NCI-H1105 (cell line): Measurements from ENCODE around the gene PDZRN3.

ENCODE experiments used
- DNase-seq: peaks from one replicate; lab custom pipeline; 2025; lab: John Stamatoyannopoulos, UW

Gene PDZRN3

GRCh38 chr3:73624821-73625665 is at the start of gene PDZRN3:
PDZRN3 (minus strand) TSS chr3:73624941.
- DNase-seq = peak; percentile 33

DNA sequence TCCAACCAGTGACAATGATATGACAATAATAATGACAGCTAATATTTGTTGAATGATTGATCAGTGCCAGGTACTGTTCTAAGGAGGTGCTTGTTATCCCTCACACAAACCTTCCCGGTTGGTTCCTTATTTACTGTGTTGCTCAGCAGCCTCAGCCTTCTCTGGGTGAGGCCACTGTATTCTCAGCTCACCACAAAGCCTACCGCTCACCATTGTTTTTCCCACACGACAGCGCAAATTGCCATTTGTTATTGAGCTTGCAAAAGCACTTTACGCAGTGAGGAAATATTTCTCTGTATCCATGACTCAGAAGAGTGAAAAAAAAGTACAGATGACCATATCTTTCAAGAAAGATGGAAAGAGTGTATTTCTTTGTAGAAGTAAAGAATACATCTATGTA is 49.5 kb upstream of the PDZRN3 start:
- no peak for DNase-seq

- no peak for DNase-seq
Measured at GRCh38 chr3:73669260-73669659, 44.5 kb upstream of the PDZRN3 start.

DNA sequence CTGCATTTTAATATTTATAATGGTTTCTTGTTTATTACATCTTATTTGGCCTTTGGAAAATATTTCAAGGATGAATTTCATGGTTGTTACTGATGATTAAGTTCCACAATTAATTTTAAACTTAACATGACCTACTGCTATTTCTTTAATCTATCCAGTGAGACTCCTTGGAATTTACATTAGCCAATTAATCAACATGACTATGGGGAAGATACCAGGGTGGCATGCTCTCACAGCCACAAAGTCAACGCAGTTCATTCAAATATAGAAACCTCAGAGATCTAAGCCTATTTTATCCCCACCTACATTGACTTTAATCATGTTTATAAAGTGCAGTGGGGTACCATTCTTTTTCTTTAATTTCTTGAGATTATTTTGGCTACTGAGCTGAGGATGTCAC is 43.6 kb upstream of the PDZRN3 start:
- DNase-seq = no peak

DNA sequence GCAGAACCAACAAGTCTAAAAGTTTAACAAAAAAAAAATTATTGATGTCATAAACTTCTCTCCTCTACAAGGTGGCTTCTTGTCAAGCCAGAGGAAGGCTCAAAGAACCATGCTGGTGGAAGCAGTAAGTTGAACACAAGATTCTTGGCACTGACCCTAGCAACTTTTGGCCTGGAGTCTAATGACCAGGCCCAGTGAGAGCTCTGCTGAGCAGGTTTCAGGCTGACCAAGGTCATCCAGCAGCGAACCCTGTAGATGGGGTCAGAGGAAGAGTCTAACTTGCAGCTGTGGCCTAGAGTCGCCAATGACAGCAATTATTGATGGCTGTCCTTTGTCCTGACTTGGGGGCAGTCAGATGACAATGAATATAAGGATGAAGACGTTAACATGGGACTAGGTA is 43.1 kb upstream of the PDZRN3 start:
- no peak for DNase-seq

DNA sequence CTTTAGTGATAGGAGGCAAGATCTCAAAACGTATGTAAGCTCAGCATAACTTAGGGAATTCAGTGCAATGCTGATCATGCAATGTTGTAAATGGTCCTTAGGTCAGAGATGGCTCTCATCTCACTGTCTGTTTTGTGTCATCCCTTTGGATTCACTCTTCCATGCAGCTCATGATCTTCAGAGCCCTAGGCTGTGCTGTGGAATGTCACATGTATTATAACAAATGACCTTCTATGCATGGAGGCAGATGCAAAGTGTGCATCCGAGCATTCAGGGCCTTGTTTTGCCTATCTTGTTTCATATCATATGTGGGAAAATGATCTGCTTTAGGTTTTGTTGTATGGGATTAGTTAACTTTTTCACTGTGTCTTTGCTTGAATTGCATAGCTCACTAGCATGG is 40.5 kb upstream of the PDZRN3 start:
- DNase-seq = no peak

- no peak for DNase-seq
Measured at GRCh38 chr3:73664389-73664788, 39.6 kb upstream of the PDZRN3 start.

DNA sequence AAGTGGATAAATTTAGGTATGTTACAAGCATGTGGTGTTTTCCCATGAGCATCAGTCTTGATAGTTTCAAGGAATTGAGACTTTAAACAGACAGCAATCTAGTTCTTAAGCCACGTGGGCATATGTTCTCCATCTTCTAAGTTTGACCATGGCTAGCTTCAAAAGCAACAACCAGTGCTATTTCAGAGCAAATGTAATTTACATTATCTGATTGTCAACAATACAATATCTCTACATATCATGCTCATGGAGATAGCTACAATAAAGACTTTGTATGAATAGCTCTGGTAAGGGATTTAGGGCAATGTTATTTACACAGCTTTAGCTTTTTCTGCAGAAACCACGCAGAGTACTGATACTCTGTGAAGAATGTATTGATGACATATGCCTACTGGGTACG is 38.8 kb upstream of the PDZRN3 start:
- no peak for DNase-seq

DNA sequence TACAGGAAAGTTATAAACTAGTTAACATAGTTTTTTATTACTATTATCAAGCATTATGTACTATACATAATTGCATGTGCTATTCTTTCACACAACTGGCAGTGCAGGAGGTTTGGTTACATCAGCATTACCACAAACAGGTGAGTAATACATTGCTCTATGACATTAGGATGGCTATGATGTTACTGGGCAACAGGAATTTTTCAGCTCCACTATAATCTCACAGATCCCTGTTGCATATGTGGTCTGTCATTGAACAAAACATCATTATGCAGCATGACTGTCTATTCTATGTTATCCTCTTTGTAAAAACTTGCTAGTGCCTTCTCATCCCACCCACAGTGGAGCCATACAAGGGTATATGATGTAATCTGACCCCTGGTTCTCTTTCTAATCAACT is 36.5 kb upstream of the PDZRN3 start:
- no peak for DNase-seq

- DNase-seq = no peak
Measured at GRCh38 chr3:73658227-73658626, 33.5 kb upstream of the PDZRN3 start.

- no peak for DNase-seq
Measured at GRCh38 chr3:73657186-73657585, 32.4 kb upstream of the PDZRN3 start.

DNA sequence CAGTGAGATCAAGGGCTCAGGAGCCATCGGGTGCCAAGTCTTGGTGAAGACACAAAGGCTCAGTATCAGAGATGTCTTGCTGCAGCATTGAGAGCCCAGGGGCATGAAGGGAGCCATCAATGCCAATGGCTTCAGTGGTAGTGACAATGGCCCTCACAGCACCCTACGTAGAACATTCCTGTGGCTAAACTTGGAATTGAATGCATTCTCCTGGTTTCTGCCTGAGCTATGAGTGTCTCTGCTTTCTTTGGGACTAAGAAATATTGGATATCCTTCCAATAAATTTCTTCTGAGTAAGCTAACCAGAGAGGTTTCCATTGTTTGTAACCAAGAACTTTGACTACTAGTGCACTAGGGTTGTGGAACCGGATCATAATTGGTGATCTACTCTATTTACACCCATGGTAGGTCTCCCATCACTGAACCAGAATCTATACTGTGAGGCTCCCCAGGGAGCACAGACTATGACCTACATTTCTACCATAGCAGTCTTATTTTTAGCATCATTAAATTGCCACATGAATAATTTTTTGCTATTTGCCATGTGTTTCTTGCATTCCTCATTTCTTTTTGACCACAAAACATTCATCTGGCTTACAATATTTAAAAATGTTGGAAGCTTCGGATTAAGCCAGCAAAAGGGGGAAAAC is 31.6 kb upstream of the PDZRN3 start:
- DNase-seq = no peak

- DNase-seq = no peak
Measured at GRCh38 chr3:73655197-73655596, 30.5 kb upstream of the PDZRN3 start.

GRCh38 chr3:73653877-73654276 is 29.1 kb upstream of the PDZRN3 start:
- DNase-seq = no peak

GRCh38 chr3:73653351-73653750 is 28.6 kb upstream of the PDZRN3 start:
- no peak for DNase-seq

DNA sequence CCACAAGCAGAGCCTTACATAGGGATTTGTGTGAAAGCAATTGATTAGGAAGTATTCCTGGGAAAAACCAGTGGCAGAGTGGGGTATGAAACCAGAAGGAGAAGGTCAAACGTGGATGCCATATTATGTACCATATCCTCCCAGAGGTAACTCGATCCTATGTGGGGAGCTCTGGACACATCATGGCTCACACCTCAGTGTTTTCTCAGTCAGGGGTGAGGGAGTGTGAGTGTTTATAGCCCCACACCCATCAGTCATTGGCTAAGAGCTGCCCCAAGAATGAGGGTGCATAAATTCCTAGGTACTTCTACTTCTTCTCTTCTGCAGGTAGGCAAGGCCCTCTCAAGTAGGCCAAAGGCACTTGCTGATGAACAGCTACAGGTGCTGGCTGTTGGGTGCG is 28.2 kb upstream of the PDZRN3 start:
- no peak for DNase-seq

DNA sequence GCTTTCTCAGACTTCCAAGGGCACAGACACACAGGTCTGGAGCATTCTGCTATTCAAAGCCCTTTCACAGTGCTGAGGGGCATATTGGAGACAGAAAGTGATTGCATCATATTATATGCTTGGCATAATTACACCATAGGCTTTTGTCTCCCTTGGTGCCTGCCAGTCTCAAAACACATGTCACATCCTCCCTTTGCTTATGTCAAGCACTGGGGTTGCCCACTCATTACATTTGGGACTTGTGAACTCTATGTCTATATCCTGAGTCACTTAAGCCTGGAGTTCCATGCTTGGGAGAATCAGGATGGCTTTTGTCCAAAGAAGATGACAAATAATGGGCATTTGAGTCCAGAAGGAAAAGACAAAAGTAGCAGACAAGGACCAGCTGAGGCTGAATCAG is 12.3 kb upstream of the PDZRN3 start:
- peak; percentile 16 for DNase-seq

GRCh38 chr3:73635254-73635653 is 10.5 kb upstream of the PDZRN3 start:
- DNase-seq = no peak

DNA sequence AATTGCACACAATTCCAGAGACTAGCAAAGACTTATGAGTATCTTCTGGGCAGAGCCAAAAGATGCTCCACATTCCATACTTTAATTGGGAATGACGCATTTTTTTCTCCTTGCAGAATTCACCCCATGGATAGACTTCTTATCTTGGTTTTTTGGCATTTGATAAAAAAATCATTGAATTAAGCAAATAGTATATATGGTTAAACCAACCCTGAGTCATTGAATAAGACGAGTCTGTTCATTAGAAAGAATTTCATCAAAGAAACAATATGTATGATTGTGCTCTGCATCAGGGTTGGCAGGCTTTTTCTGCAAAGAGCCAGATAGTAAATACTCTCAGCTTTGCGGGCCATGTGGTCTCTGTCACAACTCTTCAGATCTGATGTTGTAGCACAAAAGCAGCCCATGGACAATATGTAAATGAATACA is 9.2 kb upstream of the PDZRN3 start:
- DNase-seq = no peak

- DNase-seq = no peak
Measured at GRCh38 chr3:73633453-73633852, 8.7 kb upstream of the PDZRN3 start.

- no peak for DNase-seq
Measured at GRCh38 chr3:73626106-73626505, 1.4 kb upstream of the PDZRN3 start.

- peak; percentile 48 for DNase-seq
Measured at GRCh38 chr3:73624017-73624820, 522 bp downstream of the PDZRN3 start.

- no peak for DNase-seq
Measured at GRCh38 chr3:73623346-73623745, 1.4 kb downstream of the PDZRN3 start.
